HG03469 (cell line): Measurements from ENCODE around the gene SKIDA1.
"Not testable (repeated sequence)": the region's sequence is repeated elsewhere in the genome, so short reads cannot be mapped to it uniquely, and the experiment has no call there.

Source experiments
- ATAC-seq: cut with Tn5 transposase; IDR thresholded peaks from one replicate; pipeline ENCODE4 v1.9.1; 2021; ENCODE audit warnings: mild to moderate bottlenecking, moderate library complexity, moderate number of reproducible peaks; ENCODE audit not compliant: unreplicated experiment

Gene SKIDA1

GRCh38 chr10:21525367-21526187 is at the start of gene SKIDA1:
Gene SKIDA1, minus strand, starts transcription at chr10:21525682. Its CDS starts 7,860 bp downstream, at chr10:21517822.
- peak; percentile 33 for ATAC-seq

DNA sequence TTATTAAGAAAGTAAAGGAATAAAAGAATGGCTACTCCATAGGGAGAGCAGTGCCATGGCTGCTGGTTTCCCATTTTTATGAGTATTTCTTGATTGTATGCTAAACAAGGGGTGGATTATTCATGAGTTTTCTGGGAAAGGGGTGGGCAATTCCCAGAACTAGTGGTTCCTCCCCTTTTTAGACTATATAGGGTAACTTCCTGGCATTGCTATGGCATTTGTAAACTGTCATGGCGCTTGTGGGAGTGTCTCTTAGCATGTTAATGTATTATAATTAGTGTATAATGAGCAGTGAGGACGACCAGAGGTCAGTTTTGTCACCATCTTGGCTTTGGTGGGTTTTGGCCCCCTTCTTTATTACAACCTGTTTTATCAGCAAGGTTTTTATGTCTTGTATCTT is 49.0 kb upstream of the SKIDA1 start:
- ATAC-seq, result not testable (repeated sequence)

- ATAC-seq, result no peak
Measured at GRCh38 chr10:21572578-21572977, 47.1 kb upstream of the SKIDA1 start.

DNA sequence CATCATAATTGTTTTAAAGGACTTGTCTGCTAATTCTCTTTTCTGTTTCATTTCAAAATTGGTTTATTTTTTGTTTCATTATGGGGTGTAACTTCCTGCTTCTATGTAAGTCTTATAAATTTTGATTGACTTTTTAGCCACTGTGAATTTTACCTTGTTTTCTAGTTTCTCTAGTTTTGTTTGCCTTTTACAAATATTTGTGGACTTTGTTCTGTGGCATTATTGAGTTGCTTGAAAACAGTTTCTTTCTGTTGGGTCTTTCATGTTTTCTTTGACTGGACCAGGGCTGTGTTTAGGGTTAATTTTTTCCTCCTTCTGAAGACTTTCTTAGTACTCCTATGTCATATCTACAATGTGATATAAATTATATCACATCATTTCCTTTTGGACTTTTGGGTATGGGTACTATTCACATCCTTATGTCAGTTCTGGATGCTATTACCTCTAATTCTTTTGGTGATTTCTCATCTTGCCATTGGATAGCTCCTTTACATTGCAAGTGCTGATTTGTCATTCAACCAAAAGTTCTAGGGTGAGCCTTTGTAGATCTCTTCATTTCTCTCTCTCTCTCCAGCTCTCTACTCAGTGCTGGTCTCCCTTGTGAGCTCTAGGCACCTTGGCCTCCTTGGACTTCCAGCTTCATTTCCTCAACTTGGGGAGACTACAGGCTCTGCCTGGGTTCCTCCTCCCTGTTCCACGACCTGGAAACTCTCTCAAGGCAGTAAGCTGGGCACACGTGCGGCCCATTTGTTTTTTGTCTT is 45.5 kb upstream of the SKIDA1 start:
- ATAC-seq, result no peak

DNA sequence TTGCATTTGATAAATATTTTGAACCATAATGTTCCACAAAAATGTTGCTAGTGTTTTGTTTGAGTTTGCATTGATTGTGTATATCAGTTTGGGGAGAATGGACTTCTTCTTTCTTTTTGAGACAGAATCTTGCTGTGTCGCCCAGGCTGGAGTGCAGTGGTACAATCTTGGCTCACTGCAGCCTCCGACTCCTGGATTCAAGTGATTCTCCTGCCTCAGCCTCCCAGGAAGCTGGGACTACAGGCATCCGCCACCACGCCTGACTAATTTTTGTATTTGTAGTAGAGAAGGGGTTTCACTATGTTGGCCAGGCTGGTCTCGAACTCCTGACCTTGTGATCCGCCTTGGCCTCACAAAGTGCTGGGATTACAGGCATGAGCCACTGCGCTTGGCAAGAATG is 33.5 kb upstream of the SKIDA1 start:
- ATAC-seq, result not testable (repeated sequence)

GRCh38 chr10:21556527-21556926 is 31.0 kb upstream of the SKIDA1 start:
- no peak for ATAC-seq

DNA sequence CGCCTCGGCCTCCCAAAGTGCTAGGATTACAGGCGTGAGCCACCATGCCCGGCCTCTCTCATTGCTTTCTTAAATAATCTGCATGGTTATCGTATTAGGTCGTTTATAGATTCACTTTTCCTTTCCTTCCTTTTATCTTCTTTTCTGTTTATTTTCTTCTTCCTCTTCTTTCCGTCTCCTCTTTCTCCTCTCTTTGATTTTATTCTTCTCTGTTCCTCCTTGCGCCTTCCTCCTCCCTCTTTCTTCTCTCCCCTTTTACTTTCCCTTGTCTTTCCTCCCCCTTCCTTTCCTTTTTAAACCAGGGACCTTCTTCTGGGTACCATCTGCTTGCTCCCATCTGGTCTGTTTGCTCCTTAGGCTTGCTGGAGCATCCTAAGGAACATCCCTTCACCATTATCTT is 27.2 kb upstream of the SKIDA1 start:
- ATAC-seq, result no peak

GRCh38 chr10:21547246-21547645 is 21.8 kb upstream of the SKIDA1 start:
- no peak for ATAC-seq

DNA sequence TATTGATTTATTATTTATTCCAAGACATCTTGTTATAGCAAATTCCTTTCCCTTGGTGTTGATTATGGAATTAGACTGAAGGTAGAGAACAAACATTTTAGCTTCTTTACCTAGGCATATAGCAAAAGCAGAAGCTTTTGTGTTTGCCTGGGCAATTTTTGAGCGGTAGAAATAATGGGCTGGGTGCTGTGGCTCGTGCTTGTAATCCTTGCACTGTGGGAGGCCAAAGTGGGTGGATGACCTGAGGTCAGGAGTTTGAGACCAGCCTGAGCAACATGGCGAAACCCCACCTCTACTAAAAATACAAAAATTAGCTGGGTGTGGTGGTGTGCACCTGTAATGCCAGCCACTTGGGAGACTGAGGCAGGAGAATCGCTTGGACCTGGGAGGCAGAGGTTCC is 15.2 kb upstream of the SKIDA1 start:
- not testable (repeated sequence) for ATAC-seq

DNA sequence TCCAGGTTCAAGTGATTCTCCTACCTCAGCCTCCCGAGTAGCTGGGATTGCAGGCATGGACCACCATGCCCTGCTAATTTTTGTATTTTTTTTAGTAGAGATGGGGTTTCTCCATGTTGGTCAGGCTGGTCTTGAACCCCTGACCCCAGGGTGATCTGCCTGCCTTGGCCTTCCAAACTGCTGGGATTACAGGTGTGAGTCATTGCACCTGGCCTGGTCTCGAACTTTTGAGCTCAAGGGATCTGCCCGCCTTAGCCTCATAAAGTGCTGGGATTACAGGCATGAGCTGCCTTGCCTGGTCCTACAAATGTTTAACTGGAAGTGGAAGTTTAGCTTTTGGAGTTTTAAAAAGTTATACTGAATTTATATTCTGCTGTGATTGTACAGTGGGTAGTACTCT is 11.4 kb upstream of the SKIDA1 start:
- ATAC-seq, result no peak

DNA sequence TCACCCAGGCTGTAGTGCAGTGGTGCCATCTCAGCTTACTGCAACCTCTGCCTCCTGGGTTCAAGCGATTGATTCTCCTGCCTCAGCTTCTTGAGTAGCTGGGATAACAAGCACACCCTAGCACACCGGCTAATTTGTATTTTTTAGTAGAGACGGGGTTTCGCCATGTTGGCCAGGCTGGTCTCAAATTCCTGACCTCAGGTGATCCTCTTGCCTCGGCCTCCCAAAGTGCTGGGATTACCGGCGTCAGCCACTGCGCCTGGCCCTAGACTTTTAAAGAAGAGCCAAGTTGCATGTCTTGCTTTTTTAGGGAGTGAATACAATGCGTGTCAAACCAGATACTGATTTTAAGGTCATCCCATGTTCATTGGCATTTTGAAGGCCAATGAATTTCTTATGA is 10.5 kb upstream of the SKIDA1 start:
- not testable (repeated sequence) for ATAC-seq

DNA sequence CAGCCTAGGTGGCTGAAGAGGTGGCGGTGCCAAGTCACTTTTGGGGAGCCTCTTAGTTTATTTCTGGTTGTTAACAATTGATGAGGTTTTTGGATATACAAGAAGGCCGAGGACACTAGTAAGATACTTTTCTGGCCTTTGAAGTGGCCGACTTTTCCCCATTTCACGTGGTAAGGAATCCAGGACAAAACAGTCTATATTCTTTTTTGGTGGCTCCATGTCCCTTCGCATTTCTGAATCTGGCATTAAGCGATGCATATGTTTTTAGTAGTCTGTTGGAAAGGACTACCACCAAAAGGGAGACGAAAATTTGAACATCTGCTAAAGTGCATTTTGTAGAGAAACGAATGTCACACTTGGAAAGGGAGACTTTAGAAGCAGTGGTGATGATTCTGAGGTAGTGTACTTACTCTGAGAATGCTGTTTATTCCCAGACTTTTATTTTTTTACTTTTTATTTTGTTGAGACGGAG is 10.0 kb upstream of the SKIDA1 start:
- ATAC-seq, result no peak

DNA sequence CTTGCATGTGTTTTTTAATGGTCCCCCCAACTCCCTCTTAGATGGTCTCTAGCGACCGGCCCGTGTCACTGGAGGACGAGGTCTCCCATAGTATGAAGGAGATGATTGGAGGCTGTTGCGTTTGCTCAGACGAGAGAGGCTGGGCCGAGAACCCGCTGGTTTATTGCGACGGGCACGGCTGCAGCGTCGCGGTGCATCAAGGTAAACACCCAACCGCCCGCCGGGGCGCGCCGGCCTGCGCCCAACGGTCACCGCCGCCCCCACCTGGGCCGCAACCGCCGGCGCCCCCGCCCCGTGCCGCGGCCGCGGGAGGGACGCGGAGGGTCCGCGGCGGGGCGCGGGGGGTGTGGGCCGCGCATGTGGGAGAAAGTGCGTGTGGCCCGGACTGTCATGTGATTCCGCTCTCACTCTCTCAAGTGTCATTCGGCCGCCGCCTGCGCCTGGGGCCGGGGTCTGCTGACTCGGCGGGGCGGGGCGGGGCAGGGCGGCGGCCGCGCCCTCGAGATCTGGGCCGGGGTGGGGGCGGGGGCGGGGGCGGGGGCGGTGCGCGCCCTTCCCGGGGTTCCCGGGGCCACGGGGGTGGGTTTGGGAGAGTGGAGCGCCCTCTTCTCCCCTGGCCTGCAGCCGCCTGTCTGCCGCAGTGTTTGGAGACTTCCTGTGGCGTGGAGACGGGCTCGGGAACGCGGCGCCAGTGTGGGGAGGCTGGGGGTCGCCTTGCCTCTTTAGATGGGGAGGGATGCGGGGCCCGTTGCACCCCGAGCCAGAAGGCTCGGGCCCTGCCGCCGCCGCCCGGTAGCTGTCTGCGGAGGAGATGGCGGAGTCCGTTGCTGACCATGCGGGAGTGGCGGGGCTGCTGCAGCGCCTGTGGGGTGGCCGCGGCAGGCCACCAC is 9.4 kb upstream of the SKIDA1 start:
- ATAC-seq, result no peak

DNA sequence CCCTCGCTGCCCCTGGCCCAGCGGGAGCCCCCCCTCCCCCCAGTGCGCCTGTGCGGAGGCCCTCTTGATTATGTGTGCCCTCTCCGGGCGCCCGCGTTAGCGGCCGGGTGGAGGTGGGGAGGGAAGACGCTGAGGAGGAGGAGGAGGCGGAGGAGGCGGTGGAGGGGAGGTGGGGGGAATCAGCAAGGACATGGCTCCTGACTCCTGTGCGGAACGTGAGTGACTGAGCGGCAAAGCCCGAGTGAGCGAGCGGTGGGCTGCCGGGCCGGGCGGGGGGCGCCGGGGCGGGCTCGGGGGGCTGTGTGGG is 8.8 kb upstream of the SKIDA1 start:
- ATAC-seq, result no peak

- ATAC-seq, result peak; percentile 87
Measured at GRCh38 chr10:21533467-21534279, 8.2 kb upstream of the SKIDA1 start, which contains the start of gene MLLT10. Gene MLLT10, plus strand, starts transcription at chr10:21534232. Its CDS starts 413 bp downstream, at chr10:21534645.

DNA sequence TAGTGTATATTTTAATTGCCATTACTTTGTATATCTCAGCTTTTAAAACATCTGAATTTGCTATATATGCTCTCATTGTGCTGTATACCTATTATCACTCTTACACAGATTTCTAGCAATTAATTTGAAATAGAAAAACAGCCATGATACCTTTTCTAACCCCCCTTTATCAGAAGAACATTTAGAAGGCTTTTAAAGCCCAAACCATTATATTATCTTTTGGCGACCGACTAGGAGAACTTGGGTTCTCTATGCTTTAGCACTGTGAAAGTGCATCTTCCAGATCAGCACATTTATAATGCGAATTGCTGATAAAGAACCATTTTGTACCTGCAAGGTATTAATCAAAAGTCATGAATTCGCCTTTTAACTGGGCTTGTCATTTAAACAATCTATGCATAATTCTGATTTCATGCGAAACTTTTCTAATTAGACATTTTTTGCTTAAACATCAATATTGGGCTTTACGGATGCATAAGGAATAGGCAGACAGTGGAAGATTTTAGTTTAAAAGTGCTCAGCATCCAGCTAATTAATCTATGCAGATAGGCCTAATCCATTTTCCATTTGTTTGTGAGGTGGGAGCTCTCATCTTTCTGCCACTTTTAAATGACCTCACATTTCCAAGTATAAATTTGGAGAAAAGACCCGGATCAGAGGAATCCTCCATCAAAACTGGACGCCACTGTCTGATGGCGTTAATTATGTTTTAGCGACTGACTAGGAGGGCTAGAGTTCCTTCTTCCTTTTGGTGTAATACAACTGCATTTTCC is 7.4 kb upstream of the SKIDA1 start:
- no peak for ATAC-seq

DNA sequence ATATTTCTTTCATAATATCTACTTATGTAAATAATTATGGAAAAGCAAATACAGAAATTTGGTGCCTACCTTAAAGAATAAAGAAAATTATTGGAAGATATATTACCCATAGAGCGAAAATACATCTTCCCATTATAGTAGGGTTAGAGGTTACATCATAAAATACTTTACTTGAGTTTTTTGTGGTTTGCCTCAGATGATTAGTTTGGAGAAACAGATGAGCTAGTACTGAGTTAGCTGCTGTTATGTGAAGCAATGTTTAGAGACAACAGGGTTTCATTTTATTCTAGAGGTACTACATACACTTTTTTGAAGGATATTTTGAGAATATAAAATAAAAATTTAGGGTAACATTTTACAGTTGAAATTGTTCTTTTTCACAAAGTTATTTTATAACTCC is 5.7 kb upstream of the SKIDA1 start:
- ATAC-seq, result no peak

DNA sequence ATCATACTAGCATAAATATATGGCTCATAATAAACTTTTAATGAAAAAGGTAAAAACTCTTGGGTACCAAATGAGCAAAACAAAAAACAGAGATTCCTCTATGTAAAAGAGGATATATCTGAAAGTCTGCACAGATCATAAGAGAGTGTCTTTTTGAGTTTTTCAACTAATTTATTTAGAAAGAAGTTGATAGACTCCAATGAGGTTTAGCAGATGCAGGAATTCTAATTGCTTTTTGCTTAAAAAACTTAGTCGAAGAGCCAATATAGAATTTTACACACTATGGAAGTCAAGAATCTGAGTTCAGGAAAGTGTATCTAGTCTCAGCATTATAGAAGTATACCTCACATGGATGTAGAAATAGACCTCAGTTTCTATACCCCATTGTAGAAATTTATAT is 5.2 kb upstream of the SKIDA1 start:
- ATAC-seq, result no peak

- ATAC-seq, result no peak
Measured at GRCh38 chr10:21530168-21530567, 4.7 kb upstream of the SKIDA1 start.
